GM12878 (cell line): Measurements from ENCODE around the gene GIPC3. TPM values are rescaled to one million over a fixed set of nuclear protein-coding genes. Genes with fewer than 3 reads are reported as not detected.

ENCODE experiments used
- ATAC-seq: fragments of 200-7000 bp; cut with Tn5 transposase; 3 replicates; pipeline ENCODE4 v1.9.1; 2020; ENCODE audit warnings: mild to moderate bottlenecking, moderate library complexity
- BruUV-seq: library from RNA; stranded (reverse); fragments of 400-500 nt; replicated peaks from 2 replicates; lab custom pipeline; 2021; lab: Mats Ljungman, UMichigan
- CTCF ChIA-PET: fragments of 300-600 bp; sonication (Branson Sonifier 250); formaldehyde crosslinking; extraction: SDS; loops from one replicate; lab custom pipeline; 2021; ENCODE audit warnings: inconsistent platforms; lab: Yijun Ruan, JAX
- POLR2A ChIA-PET: fragments of 350-600 bp; formaldehyde crosslinking; extraction: SDS; loops from one replicate; lab custom pipeline; 2021; ENCODE audit warnings: inconsistent platforms; lab: Charles Lee
- RAD21 ChIA-PET: fragments of 300-600 bp; sonication (Branson Sonifier 250); formaldehyde crosslinking; loops from one replicate; lab custom pipeline; 2023; ENCODE audit warnings: antibody characterized with exemption; ENCODE audit not compliant: unreplicated experiment; lab: Charles Lee
- SMC1A ChIA-PET: fragments of 300-600 bp; sonication (Branson Sonifier 250); formaldehyde crosslinking; loops from one replicate; lab custom pipeline; 2023; ENCODE audit not compliant: unreplicated experiment, uncharacterized antibody; lab: Charles Lee
- DNase-seq: peaks from one replicate; pipeline ENCODE4 v3.0.0-alpha.2; 2011; ENCODE audit warnings: low read depth, low spot score
- FAIRE-seq: peaks from 3 replicates; lab custom pipeline; 2011; peaks lifted over from hg19 to GRCh38; lab: Jason Lieb, UNC
- H2AFZ ChIP-seq: 2 replicates; pipeline ENCODE4 v1.6.0; 2011; ENCODE audit warnings: low read depth, low read length, control low read depth; ENCODE audit not compliant: control insufficient read depth
- H3K27ac ChIP-seq: 2 replicates; pipeline ENCODE4 v1.5.1; 2011; ENCODE audit warnings: control low read depth; ENCODE audit not compliant: control insufficient read depth, insufficient read depth
- H3K27me3 ChIP-seq, 2 experiments: replicated peaks in 1 of 2; 2 replicates each; pipeline versions ENCODE4 v1.6.0 to v1.6.1; 2011; ENCODE audit warnings: low read length in 1 of 2; ENCODE audit not compliant: control insufficient read depth in 2 of 2, insufficient read depth in 2 of 2
- H3K36me3 ChIP-seq, 2 experiments: 2 replicates each; pipeline ENCODE4 v1.5.1; 2011; ENCODE audit warnings: low read length in 1 of 2; ENCODE audit not compliant: control insufficient read depth in 2 of 2, insufficient read depth in 2 of 2
- H3K4me1 ChIP-seq: 2 replicates; pipeline ENCODE4 v1.6.1; 2011; ENCODE audit warnings: mild to moderate bottlenecking, low read length, moderate library complexity, mixed read lengths; ENCODE audit not compliant: control insufficient read depth, insufficient read depth
- H3K4me2 ChIP-seq: 2 replicates; pipeline ENCODE4 v1.6.0; 2011; ENCODE audit warnings: control low read depth; ENCODE audit not compliant: control insufficient read depth, insufficient read depth
- H3K4me3 ChIP-seq: fragments of 200-600 bp; sonication (generic); 2 replicates; pipeline ENCODE4 v1.5.1; 2016
- H3K79me2 ChIP-seq: 2 replicates; pipeline ENCODE4 v1.6.0; 2011; ENCODE audit warnings: low read length; ENCODE audit not compliant: control insufficient read depth, insufficient read depth
- H3K9ac ChIP-seq: 2 replicates; pipeline ENCODE4 v1.8.0; 2011; ENCODE audit warnings: low read length, control low read depth, mixed read lengths; ENCODE audit not compliant: control insufficient read depth, insufficient read depth
- H3K9me3 ChIP-seq: replicated peaks from 3 replicates; pipeline ENCODE4 v1.5.1; 2011; ENCODE audit warnings: mild to moderate bottlenecking, low read length; ENCODE audit not compliant: control insufficient read depth, insufficient read depth
- H4K20me1 ChIP-seq: 2 replicates; pipeline ENCODE4 v1.6.0; 2011; ENCODE audit not compliant: control insufficient read depth, insufficient read depth
- ATF2 ChIP-seq: IDR thresholded peaks from 2 replicates; pipeline ENCODE4 v1.6.1; 2012; ENCODE audit warnings: low read length, inconsistent platforms
- CREM ChIP-seq: IDR thresholded peaks from 2 replicates; pipeline ENCODE4 v1.6.1; 2014; ENCODE audit warnings: antibody characterized with exemption, low read depth
- E4F1 ChIP-seq: fragments of 450-650 bp; IDR thresholded peaks from 2 replicates; pipeline ENCODE4 v1.6.1; 2018; ENCODE audit warnings: borderline replicate concordance, mild to moderate bottlenecking; ENCODE audit not compliant: partially characterized antibody
- MYB ChIP-seq: fragments of 150-350 bp; IDR thresholded peaks from 2 replicates; pipeline ENCODE4 v1.6.1; 2014; ENCODE audit warnings: mild to moderate bottlenecking, low read depth, low read length, borderline replicate concordance
- PAX5 ChIP-seq: IDR thresholded peaks from 2 replicates; pipeline ENCODE4 v1.6.1; 2011; ENCODE audit warnings: low read depth, low read length, borderline replicate concordance
- PAX8 ChIP-seq: fragments of 450-650 bp; IDR thresholded peaks from 2 replicates; pipeline ENCODE4 v1.6.1; 2017; ENCODE audit warnings: mild to moderate bottlenecking, moderate library complexity
- RBBP5 ChIP-seq: fragments of 200-600 bp; sonication (generic); conservative IDR thresholded peaks from 2 replicates; pipeline ENCODE4 v1.6.1; 2016
- TBL1XR1 ChIP-seq: IDR thresholded peaks from 2 replicates; pipeline ENCODE4 v1.6.1; 2012; ENCODE audit warnings: low read depth, low read length, improper control_type of control experiment
- ZBTB4 ChIP-seq: fragments of 450-650 bp; formaldehyde crosslinking; IDR thresholded peaks from 2 replicates; pipeline ENCODE4 v1.4.0; 2022; ENCODE audit warnings: mild to moderate bottlenecking, moderate library complexity
- WGBS: methylation state at CpG from one replicate; pipeline ENCODE4 v1.1.6; 2016; ENCODE audit warnings: low lambda C conversion rate; ENCODE audit not compliant: insufficient replicate concordance, insufficient coverage; ENCODE audit errors: missing lambda C conversion rate; 5-methylcytosine and 5-hydroxymethylcytosine counted together
- in situ Hi-C: fragments of 300-500 bp; cut with MboI; formaldehyde crosslinking; loops from 9 replicates; pipeline ENCODE4 v1.14.3; 2018; ENCODE audit warnings: mixed read lengths
- intact Hi-C: fragments of 100-400 bp; cut with micrococcal nuclease; formaldehyde crosslinking; loops from one replicate; pipeline ENCODE4 v1.14.2; 2022; ENCODE audit not compliant: unreplicated experiment
- polyA plus RNA-seq, 11 experiments: library from polyadenylated mRNA; depleted of rRNA in 4 of 11; unstranded in 6 of 11; stranded (reverse) in 5 of 11; fragments of >200 nt; fragmentation: Nextera tagmentation in 4 of 11; fragmentation: Illumina TruSeq in 1 of 11; extraction: Ambion mirVana in 4 of 11; extraction: Trizol in 1 of 11; gene quantifications; 1 replicate in 1 of 11; 2 replicates in 10 of 11; pipeline versions ENCODE4 v1.2.1 to v1.2.3, GENCODE V29; 2011 to 2016; ENCODE audit warnings: inconsistent platforms in 2 of 11, missing spikeins in 2 of 11, low read depth in 1 of 11
- total RNA-seq, 4 experiments: library from RNA; depleted of rRNA in 3 of 4; stranded (reverse); fragments of >200 nt in 3 of 4; fragmentation: Illumina TruSeq in 1 of 4; extraction: Trizol in 1 of 4; gene quantifications; 2 replicates each; pipeline versions ENCODE4 v1.2.1 to v1.2.3, GENCODE V29; 2013 to 2021

The GIPC3 gene
- total and polyA plus RNA-seq, 10 of the 15 experiments (the other 5 are each of a cell fraction or from before 2014, with no cell fraction given): not detected

- Histone ChIP-seq H3K36me3 (no peaks in the 10 kb centered on the region; a peak in 1 of 4 replicates), H3K27ac (no peak overlapping the region), H3K9me3 (no peaks in the 10 kb centered on the region), H3K4me2 (no peak overlapping the region), H2AFZ (no peak overlapping the region), H3K27me3 (no peaks in the 10 kb centered on the region), H3K79me2 (no peaks in the 10 kb centered on the region), H3K4me1 (no peaks in the 10 kb centered on the region), H3K9ac (no peak overlapping the region), H3K4me3 (no peak overlapping the region), H4K20me1 (no peaks in the 10 kb centered on the region)
- TF ChIP-seq ZBTB4: no peak
- 88% methylated on average over 20 of the region's 22 CpGs for WGBS
- ATAC-seq: no peak
- intact Hi-C loops: no loop called here
- DNase-seq: no peak
- BruUV-seq: no TSS peak
- RAD21 ChIA-PET: no interaction called here
- POLR2A ChIA-PET: no interaction called here
- in situ Hi-C loops: no loop called here
- SMC1A ChIA-PET: no interaction called here
- no peak for FAIRE-seq
- CTCF ChIA-PET: no interaction called here
Measured at GRCh38 chr19:3633559-3633988, 48.3 kb downstream of the GIPC3 start.

GRCh38 chr19:3634496-3635045 is 49.3 kb downstream of the GIPC3 start:
- Histone ChIP-seq H3K36me3 (no peaks in the 10 kb centered on the region; a peak in 1 of 4 replicates), H3K79me2 (no peaks in the 10 kb centered on the region), H3K4me1 (no peaks in the 10 kb centered on the region), H3K9ac (no peak overlapping the region), H3K27me3 (no peaks in the 10 kb centered on the region), H4K20me1 (no peaks in the 10 kb centered on the region), H3K27ac (no peak overlapping the region), H3K4me2 (no peak overlapping the region), H3K4me3 (no peak overlapping the region), H2AFZ (no peak overlapping the region), H3K9me3 (no peaks in the 10 kb centered on the region)
- no peak for DNase-seq
- SMC1A ChIA-PET: no interaction called here
- FAIRE-seq: no peak
- intact Hi-C loops: no loop called here
- POLR2A ChIA-PET: no interaction called here
- no TSS peak for BruUV-seq
- in situ Hi-C loops: no loop called here
- RAD21 ChIA-PET: no interaction called here
- CTCF ChIA-PET: no interaction called here
- WGBS: 92% methylated on average over 18 of the region's 19 CpGs
- no peak for ATAC-seq
- TF ChIP-seq TBL1XR1: no peak
- no peak for TF ChIP-seq PAX8
- no peak for TF ChIP-seq PAX5
- no peak for TF ChIP-seq CREM
- no peak for TF ChIP-seq MYB
- TF ChIP-seq RBBP5: no peak
- no peak for TF ChIP-seq E4F1
- TF ChIP-seq ATF2: no peak
